Measurements from ENCODE around the gene PHF14.

Gene PHF14

GRCh38 chr7:11006291-11006690 lies 32.6 kb downstream of the PHF14 start:
- Histone ChIP-seq H3K36me3 (ENCODE audit: control insufficient read depth in 1 of 2, insufficient read depth in 2 of 2, low read depth in 1 of 2, low read length in 2 of 2) (peaks cover 6 to 8% of the 10 kb centered on the region in 2 experiments), H4K8ac (ENCODE audit: low read length) (no peak overlapping the region), H2AK5ac (ENCODE audit: low read length, severe bottlenecking) (no peak overlapping the region), H2AFZ (ENCODE audit: low read depth, low read length) (no peak overlapping the region), H3K4me3 (ENCODE audit: insufficient read depth in 1 of 2, low read depth in 1 of 2, low read length in 2 of 2) (no peak overlapping the region), H3K79me1 (replicated peaks; ENCODE audit: low read length, poor library complexity, severe bottlenecking) (peaks cover 22% of the 10 kb centered on the region), H3K27me3 (ENCODE audit: control insufficient read depth in 1 of 2, insufficient read depth in 1 of 2, low read length in 2 of 2) (no peaks in the 10 kb centered on the region), H4K91ac (ENCODE audit: low read length) (no peak overlapping the region), H3K4ac (ENCODE audit: low read depth in 1 of 2, low read length in 2 of 2) (no peak overlapping the region), H3K9ac (ENCODE audit: low read length) (no peak overlapping the region), H3K4me2 (ENCODE audit: low read length, poor library complexity, severe bottlenecking) (no peak overlapping the region), H2BK12ac (ENCODE audit: low read length in 2 of 2) (no peak overlapping the region), H2BK5ac (ENCODE audit: low read depth, low read length, poor library complexity, severe bottlenecking) (no peak overlapping the region), H3K14ac (ENCODE audit: low read length in 2 of 2) (no peak overlapping the region), H3K18ac (ENCODE audit: low read depth in 1 of 2, low read length in 2 of 2) (no peak overlapping the region), H2BK120ac (ENCODE audit: low read depth, low read length) (no peak overlapping the region), H2BK15ac (ENCODE audit: low read depth, poor library complexity, severe bottlenecking) (no peak overlapping the region), H3K9me3 (ENCODE audit: control insufficient read depth, low read length) (no peaks in the 10 kb centered on the region), H3K4me1 (ENCODE audit: control insufficient read depth, insufficient read depth, low read depth, low read length) (no peaks in the 10 kb centered on the region), H3K23ac (ENCODE audit: low read length in 2 of 2) (no peak overlapping the region), H3K27ac (ENCODE audit: low read length, poor library complexity, severe bottlenecking) (no peak overlapping the region)
- no peak for DNase-seq
- 95% methylated on average over 3 of the region's 3 CpGs for WGBS

- no peak overlapping the region for H2BK120ac ChIP-seq (ENCODE audit: low read depth, low read length)
- H3K4ac ChIP-seq (ENCODE audit: low read depth in 1 of 2, low read length in 2 of 2), result no peak overlapping the region
- H2BK15ac ChIP-seq (ENCODE audit: low read depth, poor library complexity, severe bottlenecking), result no peak overlapping the region
- H3K4me1 ChIP-seq (ENCODE audit: control insufficient read depth, insufficient read depth, low read depth, low read length), result no peaks in the 10 kb centered on the region
- WGBS, result 90% methylated on average over 1 of the region's 1 CpG
- no peak overlapping the region for H3K4me3 ChIP-seq (ENCODE audit: insufficient read depth in 1 of 2, low read depth in 1 of 2, low read length in 2 of 2)
- no peak overlapping the region for H2AFZ ChIP-seq (ENCODE audit: low read depth, low read length)
- H2AK5ac ChIP-seq (ENCODE audit: low read length, severe bottlenecking), result no peak overlapping the region
- H2BK5ac ChIP-seq (ENCODE audit: low read depth, low read length, poor library complexity, severe bottlenecking), result no peak overlapping the region
- H4K8ac ChIP-seq (ENCODE audit: low read length), result no peak overlapping the region
- H2BK12ac ChIP-seq (ENCODE audit: low read length in 2 of 2), result no peak overlapping the region
- no peak overlapping the region for H3K23ac ChIP-seq (ENCODE audit: low read length in 2 of 2)
- no peak overlapping the region for H4K91ac ChIP-seq (ENCODE audit: low read length)
- H3K14ac ChIP-seq (ENCODE audit: low read length in 2 of 2), result no peak overlapping the region
- H3K27me3 ChIP-seq (ENCODE audit: control insufficient read depth in 1 of 2, insufficient read depth in 1 of 2, low read length in 2 of 2), result no peaks in the 10 kb centered on the region
- no peak for DNase-seq
- no peak overlapping the region for H3K27ac ChIP-seq (ENCODE audit: low read length, poor library complexity, severe bottlenecking)
- no peak overlapping the region for H3K18ac ChIP-seq (ENCODE audit: low read depth in 1 of 2, low read length in 2 of 2)
- H3K9me3 ChIP-seq (ENCODE audit: control insufficient read depth, low read length), result no peaks in the 10 kb centered on the region
- peaks cover 23% of the 10 kb centered on the region for H3K79me1 ChIP-seq (replicated peaks; ENCODE audit: low read length, poor library complexity, severe bottlenecking)
- no peak overlapping the region for H3K4me2 ChIP-seq (ENCODE audit: low read length, poor library complexity, severe bottlenecking)
- H3K9ac ChIP-seq (ENCODE audit: low read length), result no peak overlapping the region
- H3K36me3 ChIP-seq (ENCODE audit: control insufficient read depth in 1 of 2, insufficient read depth in 2 of 2, low read depth in 1 of 2, low read length in 2 of 2), result peaks cover 6 to 16% of the 10 kb centered on the region in 2 experiments
Observed at GRCh38 chr7:11009631-11010030, 36.0 kb downstream of the PHF14 start.

- Histone ChIP-seq H3K27ac (ENCODE audit: low read length, poor library complexity, severe bottlenecking) (no peak overlapping the region), H3K14ac (ENCODE audit: low read length in 2 of 2) (no peak overlapping the region), H2BK120ac (ENCODE audit: low read depth, low read length) (no peak overlapping the region), H3K9me3 (ENCODE audit: control insufficient read depth, low read length) (peaks cover 4% of the 10 kb centered on the region), H2BK15ac (ENCODE audit: low read depth, poor library complexity, severe bottlenecking) (no peak overlapping the region), H3K4ac (ENCODE audit: low read depth in 1 of 2, low read length in 2 of 2) (no peak overlapping the region), H3K4me3 (ENCODE audit: insufficient read depth in 1 of 2, low read depth in 1 of 2, low read length in 2 of 2) (no peak overlapping the region), H3K79me1 (replicated peaks; ENCODE audit: low read length, poor library complexity, severe bottlenecking) (peaks cover 19% of the 10 kb centered on the region), H3K23ac (ENCODE audit: low read length in 2 of 2) (no peak overlapping the region), H4K91ac (ENCODE audit: low read length) (no peak overlapping the region), H3K36me3 (ENCODE audit: control insufficient read depth in 1 of 2, insufficient read depth in 2 of 2, low read depth in 1 of 2, low read length in 2 of 2) (peaks cover 9 to 36% of the 10 kb centered on the region in 2 experiments), H2AK5ac (ENCODE audit: low read length, severe bottlenecking) (no peak overlapping the region), H4K8ac (ENCODE audit: low read length) (no peak overlapping the region), H2BK5ac (ENCODE audit: low read depth, low read length, poor library complexity, severe bottlenecking) (no peak overlapping the region), H3K9ac (ENCODE audit: low read length) (no peak overlapping the region), H3K4me1 (ENCODE audit: control insufficient read depth, insufficient read depth, low read depth, low read length) (no peaks in the 10 kb centered on the region), H3K27me3 (ENCODE audit: control insufficient read depth in 1 of 2, insufficient read depth in 1 of 2, low read length in 2 of 2) (no peaks in the 10 kb centered on the region), H2BK12ac (ENCODE audit: low read length in 2 of 2) (no peak overlapping the region), H3K4me2 (ENCODE audit: low read length, poor library complexity, severe bottlenecking) (no peak overlapping the region), H3K18ac (ENCODE audit: low read depth in 1 of 2, low read length in 2 of 2) (no peak overlapping the region), H2AFZ (ENCODE audit: low read depth, low read length) (no peak overlapping the region)
- no peak for DNase-seq
- WGBS, result no CpG with 5 or more reads among the region's 1 CpG
Observed at GRCh38 chr7:11021468-11021867, 47.8 kb downstream of the PHF14 start.

- H3K27ac ChIP-seq (ENCODE audit: low read length, poor library complexity, severe bottlenecking), result no peak overlapping the region
- H3K23ac ChIP-seq (ENCODE audit: low read length in 2 of 2), result no peak overlapping the region
- no peak overlapping the region for H4K91ac ChIP-seq (ENCODE audit: low read length)
- no peak overlapping the region for H2BK15ac ChIP-seq (ENCODE audit: low read depth, poor library complexity, severe bottlenecking)
- no peak overlapping the region for H3K18ac ChIP-seq (ENCODE audit: low read depth in 1 of 2, low read length in 2 of 2)
- peaks cover 8% of the 10 kb centered on the region for H3K79me1 ChIP-seq (replicated peaks; ENCODE audit: low read length, poor library complexity, severe bottlenecking)
- no peak overlapping the region for H3K9ac ChIP-seq (ENCODE audit: low read length)
- no peak overlapping the region for H3K14ac ChIP-seq (ENCODE audit: low read length in 2 of 2)
- no peaks in the 10 kb centered on the region for H3K27me3 ChIP-seq (ENCODE audit: control insufficient read depth in 1 of 2, insufficient read depth in 1 of 2, low read length in 2 of 2)
- no peak overlapping the region for H2BK5ac ChIP-seq (ENCODE audit: low read depth, low read length, poor library complexity, severe bottlenecking)
- H2AFZ ChIP-seq (ENCODE audit: low read depth, low read length), result no peak overlapping the region
- H2BK12ac ChIP-seq (ENCODE audit: low read length in 2 of 2), result no peak overlapping the region
- H3K4ac ChIP-seq (ENCODE audit: low read depth in 1 of 2, low read length in 2 of 2), result no peak overlapping the region
- H3K9me3 ChIP-seq (ENCODE audit: control insufficient read depth, low read length), result peaks cover 4% of the 10 kb centered on the region
- no peak overlapping the region for H2BK120ac ChIP-seq (ENCODE audit: low read depth, low read length)
- H3K4me3 ChIP-seq (ENCODE audit: insufficient read depth in 1 of 2, low read depth in 1 of 2, low read length in 2 of 2), result no peak overlapping the region
- no peaks in the 10 kb centered on the region for H3K4me1 ChIP-seq (ENCODE audit: control insufficient read depth, insufficient read depth, low read depth, low read length)
- no peak overlapping the region for H4K8ac ChIP-seq (ENCODE audit: low read length)
- H3K36me3 ChIP-seq (ENCODE audit: control insufficient read depth in 1 of 2, insufficient read depth in 2 of 2, low read depth in 1 of 2, low read length in 2 of 2), result peaks cover 5 to 34% of the 10 kb centered on the region in 2 experiments
- WGBS, result no CpG with 5 or more reads among the region's 2 CpGs
- H3K4me2 ChIP-seq (ENCODE audit: low read length, poor library complexity, severe bottlenecking), result no peak overlapping the region
- no peak for DNase-seq
- no peak overlapping the region for H2AK5ac ChIP-seq (ENCODE audit: low read length, severe bottlenecking)
Observed at GRCh38 chr7:11026452-11027359, 53.0 kb downstream of the PHF14 start.
